ENCODE results near the gene CRY2. TPM values are rescaled to one million over a fixed set of nuclear protein-coding genes. Genes with fewer than 3 reads are reported as not detected.
"Not testable (repeated sequence)": the region's sequence is repeated elsewhere in the genome, so short reads cannot be mapped to it uniquely, and the experiment has no call there.

The CRY2 gene
- total and polyA plus RNA-seq, 10 donors = 5.6 to 39.2 (median 32.6) TPM

- H3K27ac ChIP-seq = no peak overlapping the region
- WGBS, 5 donors = 9 to 20% (median 14%) methylated on average over 3 of the region's 3 CpGs; no CpG with 5 or more reads in 1 of the 5 donors
- no peaks in the 10 kb centered on the region for H3K9me3 ChIP-seq
- peaks cover 0 to 2% (median 0%) of the 10 kb centered on the region in 6 donors for H3K36me3 ChIP-seq
- H3K27me3 ChIP-seq (replicated peaks in 1 of 7) = peaks cover 0 to 70% (median 13%) of the 10 kb centered on the region in 7 donors
- intact Hi-C loops (cut with DNase I; ENCODE audit: low total_unique reads) = no loop called here
- TF ChIP-seq POLR2AphosphoS5 (IDR thresholded peaks at IDR 0.05) = no peak
- TF ChIP-seq POLR2A (IDR thresholded peaks at IDR 0.05) = no peak
- no peak for TF ChIP-seq CTCF (IDR thresholded peaks at IDR 0.05 in 8 of 11, conservative IDR thresholded peaks at IDR 0.05 in 3 of 11)
- peak overlapping the region in 6 of 8 donors; percentile 46 to 78 (median 55) for H3K4me3 ChIP-seq
- no peak for DNase-seq
- H3K4me1 ChIP-seq = peaks cover 5 to 24% (median 16%) of the 10 kb centered on the region in 6 donors
Measured at GRCh38 chr11:45899086-45899447, 51.8 kb downstream of the CRY2 start.

GRCh38 chr11:45899448-45900174 is 52.3 kb downstream of the CRY2 start:
- intact Hi-C loops (cut with DNase I; ENCODE audit: low total_unique reads) = no loop called here
- no peaks in the 10 kb centered on the region for H3K9me3 ChIP-seq
- DNase-seq = peak; percentile 88
- peaks cover 0 to 67% (median 13%) of the 10 kb centered on the region in 7 donors for H3K27me3 ChIP-seq (replicated peaks in 1 of 7)
- peaks cover 5 to 24% (median 16%) of the 10 kb centered on the region in 6 donors for H3K4me1 ChIP-seq
- 1 to 3% (median 1%) methylated on average over 24 to 62 of the region's 62 CpGs for WGBS, 5 donors
- no peak for TF ChIP-seq POLR2A (IDR thresholded peaks at IDR 0.05)
- no peak for TF ChIP-seq CTCF (IDR thresholded peaks at IDR 0.05 in 8 of 11, conservative IDR thresholded peaks at IDR 0.05 in 3 of 11)
- TF ChIP-seq POLR2AphosphoS5 (IDR thresholded peaks at IDR 0.05) = peak in 2 of 3 donors; percentile 37 to 43
- H3K27ac ChIP-seq = peak overlapping the region in 4 of 8 donors; percentile 31 to 62 (median 49)
- H3K36me3 ChIP-seq = peaks cover 0 to 3% (median 0%) of the 10 kb centered on the region in 6 donors
- H3K4me3 ChIP-seq = peak overlapping the region; percentile 31 to 78 (median 53)

GRCh38 chr11:45900175-45900800 is 53.0 kb downstream of the CRY2 start:
- H3K27ac ChIP-seq = peak overlapping the region in 2 of 8 donors; percentile 61 to 62
- WGBS, 5 donors = 8 to 16% (median 10%) methylated on average over 24 to 40 of the region's 59 CpGs
- H3K36me3 ChIP-seq; DNase-seq; H3K9me3 ChIP-seq; intact Hi-C loops (cut with DNase I; ENCODE audit: low total_unique reads): not testable (repeated sequence)
- H3K4me1 ChIP-seq = peaks cover 5 to 25% (median 16%) of the 10 kb centered on the region in 6 donors
- peaks cover 0 to 60% (median 13%) of the 10 kb centered on the region in 7 donors for H3K27me3 ChIP-seq (replicated peaks in 1 of 7)
- peak overlapping the region; percentile 16 to 78 (median 53) for H3K4me3 ChIP-seq

GRCh38 chr11:45900916-45901617 is 53.8 kb downstream of the CRY2 start:
- DNase-seq = no peak
- H3K9me3 ChIP-seq = no peaks in the 10 kb centered on the region
- intact Hi-C loops (cut with DNase I; ENCODE audit: low total_unique reads) = no loop called here
- TF ChIP-seq CTCF (IDR thresholded peaks at IDR 0.05 in 8 of 11, conservative IDR thresholded peaks at IDR 0.05 in 3 of 11) (no peak), POLR2AphosphoS5 (IDR thresholded peaks at IDR 0.05) (no peak), POLR2A (IDR thresholded peaks at IDR 0.05) (no peak)
- 43 to 63% (median 60%) methylated on average over 8 of the region's 8 CpGs for WGBS, 5 donors
- peaks cover 5 to 32% (median 18%) of the 10 kb centered on the region in 6 donors for H3K4me1 ChIP-seq
- peaks cover 0 to 52% (median 13%) of the 10 kb centered on the region in 7 donors for H3K27me3 ChIP-seq (replicated peaks in 1 of 7)
- peaks cover 0 to 3% (median 0%) of the 10 kb centered on the region in 6 donors for H3K36me3 ChIP-seq
- peak overlapping the region in 2 of 8 donors; percentile 54 to 78 for H3K4me3 ChIP-seq
- H3K27ac ChIP-seq = no peak overlapping the region

Measured in spleen (tissue), 11 donors.